ENCODE results near the gene STK40.

- TF ChIP-seq CTCF (IDR thresholded peaks at IDR 0.05; ENCODE audit: low read length) (no peak; the same call in 1 of the 2 replicates), EZH2phosphoT487 (IDR thresholded peaks at IDR 0.05; ENCODE audit: low read length) (no peak)
Measured at GRCh38 chr1:36386265-36387140, 779 bp upstream of the STK40 start.

Measured in MM.1S (cell line).